SJSA1 (cell line): Measurements from ENCODE around the gene CNGB1. TPM values are rescaled to one million over a fixed set of nuclear protein-coding genes. Genes with fewer than 3 reads are reported as not detected.

Experiments
- DNase-seq, 2 experiments: peaks; one replicate each; pipeline ENCODE4 v3.0.0-alpha.2; 2015 to 2020; ENCODE audit warnings: low spot score in 2 of 2, low read depth in 1 of 2
- H3K27ac ChIP-seq: fragments of 250-450 bp; sonication (Bioruptor Pico); 2 replicates; pipeline ENCODE4 v1.5.1; 2020; ENCODE audit warnings: mild to moderate bottlenecking, moderate library complexity
- H3K27me3 ChIP-seq: fragments of 250-450 bp; sonication (Bioruptor Pico); replicated peaks from 2 replicates; pipeline ENCODE4 v1.5.1; 2020; ENCODE audit warnings: mild to moderate bottlenecking, moderate library complexity
- H3K36me3 ChIP-seq: fragments of 250-450 bp; sonication (Bioruptor Pico); 2 replicates; pipeline ENCODE4 v1.5.1; 2020; ENCODE audit warnings: mild to moderate bottlenecking
- H3K4me1 ChIP-seq: fragments of 250-450 bp; sonication (Bioruptor Pico); replicated peaks from 2 replicates; pipeline ENCODE4 v1.6.1; 2021; ENCODE audit warnings: mild to moderate bottlenecking
- H3K4me3 ChIP-seq: fragments of 250-450 bp; sonication (Bioruptor Pico); 2 replicates; pipeline ENCODE4 v1.5.1; 2020; ENCODE audit warnings: mild to moderate bottlenecking
- H3K9me3 ChIP-seq: fragments of 250-450 bp; sonication (Bioruptor Pico); replicated peaks from 2 replicates; pipeline ENCODE4 v1.5.1; 2020; ENCODE audit warnings: mild to moderate bottlenecking
- total RNA-seq: library from RNA; depleted of rRNA; stranded (reverse); fragments of >200 nt; shearing (Covaris generic); gene quantifications from 2 replicates; pipeline ENCODE4 v1.2.3, GENCODE V29; 2014

Gene CNGB1
- total RNA-seq, 1 experiment from 2014 or later, result 0.13 TPM

DNA sequence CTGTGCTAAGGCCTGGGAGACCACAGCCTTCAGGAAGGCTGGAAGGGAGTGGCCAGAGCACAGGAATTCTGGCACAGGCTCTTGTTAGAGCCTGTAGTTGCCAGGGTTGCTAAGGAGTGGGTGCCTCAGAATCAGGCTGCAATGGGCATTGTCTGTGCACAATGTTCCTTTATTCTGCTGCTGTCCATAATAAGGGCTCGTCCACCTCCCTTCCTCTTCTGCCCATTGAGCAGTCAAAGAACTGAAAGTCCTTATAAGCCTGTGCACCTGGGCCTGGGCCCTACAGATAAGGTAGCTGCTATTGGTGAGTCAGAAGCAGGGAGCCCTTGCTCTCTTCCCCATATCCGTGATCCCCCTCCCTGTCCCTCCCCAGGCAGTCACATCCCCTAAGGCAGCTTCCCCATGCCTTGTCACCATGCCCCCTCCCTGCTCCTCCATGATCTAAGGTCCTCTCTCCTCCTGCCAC is 5.4 kb upstream of the CNGB1 start:
- Histone ChIP-seq H3K4me3 (no peak overlapping the region), H3K9me3 (no peaks in the 10 kb centered on the region), H3K27me3 (no peaks in the 10 kb centered on the region), H3K27ac (no peak overlapping the region), H3K4me1 (no peaks in the 10 kb centered on the region), H3K36me3 (no peaks in the 10 kb centered on the region)
- DNase-seq, result no peak

- no peaks in the 10 kb centered on the region for H3K4me1 ChIP-seq
- H3K27me3 ChIP-seq, result no peaks in the 10 kb centered on the region
These were observed 1.4 kb upstream of the CNGB1 start for GRCh38 chr16:57972306-57972705.

GRCh38 chr16:57971848-57972247 is 920 bp upstream of the CNGB1 start:
- Histone ChIP-seq H3K9me3 (no peaks in the 10 kb centered on the region), H3K4me3 (no peak overlapping the region), H3K27ac (no peak overlapping the region), H3K36me3 (no peaks in the 10 kb centered on the region), H3K4me1 (no peaks in the 10 kb centered on the region), H3K27me3 (no peaks in the 10 kb centered on the region)
- DNase-seq, result no peak

More at GRCh38 chr16:57972306-57972705, 1.4 kb upstream of the CNGB1 start:
- no peak for DNase-seq
- no peak overlapping the region for H3K27ac ChIP-seq
- no peak overlapping the region for H3K4me3 ChIP-seq
- H3K9me3 ChIP-seq, result no peaks in the 10 kb centered on the region
- no peaks in the 10 kb centered on the region for H3K36me3 ChIP-seq

- H3K4me1 ChIP-seq, result no peaks in the 10 kb centered on the region
- no peaks in the 10 kb centered on the region for H3K9me3 ChIP-seq
- no peak overlapping the region for H3K27ac ChIP-seq
- no peaks in the 10 kb centered on the region for H3K27me3 ChIP-seq
- no peak overlapping the region for H3K4me3 ChIP-seq
- DNase-seq, result no peak
- no peaks in the 10 kb centered on the region for H3K36me3 ChIP-seq
These were observed 609 bp downstream of the CNGB1 start for GRCh38 chr16:57970319-57970718.

GRCh38 chr16:57969451-57970123 is 1.3 kb downstream of the CNGB1 start:
- H3K4me1 ChIP-seq, result no peaks in the 10 kb centered on the region
- H3K27ac ChIP-seq, result no peak overlapping the region
- DNase-seq, result no peak
- H3K4me3 ChIP-seq, result no peak overlapping the region
- H3K9me3 ChIP-seq, result no peaks in the 10 kb centered on the region
- no peaks in the 10 kb centered on the region for H3K27me3 ChIP-seq
- no peaks in the 10 kb centered on the region for H3K36me3 ChIP-seq

DNA sequence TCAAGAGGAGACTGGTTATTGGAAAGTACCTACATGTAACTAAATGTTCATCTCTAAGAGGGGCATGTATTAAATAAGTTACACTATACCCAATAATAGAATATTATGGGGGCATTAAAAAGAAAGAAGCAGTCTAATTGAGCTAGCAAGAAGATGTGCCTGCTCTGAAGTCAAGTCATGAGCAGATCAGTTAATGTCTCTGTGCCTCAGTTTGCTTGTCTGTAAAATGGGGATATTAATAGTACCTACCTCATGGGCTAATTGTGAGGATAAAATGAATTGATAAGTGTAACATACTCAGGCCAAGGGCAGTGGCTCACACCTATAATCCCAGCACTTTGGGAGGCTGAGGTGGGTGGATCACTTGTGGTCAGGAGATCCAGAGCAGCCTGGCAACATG is 3.0 kb downstream of the CNGB1 start:
- H3K27me3 ChIP-seq, result no peaks in the 10 kb centered on the region
- no peaks in the 10 kb centered on the region for H3K4me1 ChIP-seq
- no peaks in the 10 kb centered on the region for H3K36me3 ChIP-seq
- DNase-seq, result no peak
- no peak overlapping the region for H3K4me3 ChIP-seq
- H3K27ac ChIP-seq, result no peak overlapping the region
- no peaks in the 10 kb centered on the region for H3K9me3 ChIP-seq

DNA sequence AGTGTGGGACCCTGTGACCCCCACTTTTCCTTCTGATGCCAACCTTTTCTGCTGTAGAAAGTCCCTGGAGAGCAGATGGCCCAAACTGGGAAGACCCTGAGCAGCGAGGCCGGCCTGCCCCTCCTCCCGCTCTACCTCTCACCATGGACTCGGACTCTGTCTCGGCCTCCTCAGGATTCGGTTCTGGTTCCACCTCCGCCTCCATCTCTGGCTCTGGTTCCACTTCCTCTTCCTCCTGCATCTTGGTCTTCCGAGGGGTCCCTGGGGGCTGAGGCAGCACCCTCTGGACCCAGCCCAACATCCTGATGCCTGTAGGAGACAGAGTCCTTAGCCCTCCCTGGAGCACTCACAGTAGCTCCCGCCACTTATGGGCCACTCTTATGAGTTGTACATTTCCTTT is 3.9 kb downstream of the CNGB1 start:
- H3K4me1 ChIP-seq, result no peaks in the 10 kb centered on the region
- no peak overlapping the region for H3K4me3 ChIP-seq
- no peaks in the 10 kb centered on the region for H3K27me3 ChIP-seq
- no peak for DNase-seq
- no peaks in the 10 kb centered on the region for H3K9me3 ChIP-seq
- no peak overlapping the region for H3K27ac ChIP-seq
- no peaks in the 10 kb centered on the region for H3K36me3 ChIP-seq

- no peak overlapping the region for H3K27ac ChIP-seq
- H3K4me1 ChIP-seq, result no peaks in the 10 kb centered on the region
- no peaks in the 10 kb centered on the region for H3K36me3 ChIP-seq
- H3K4me3 ChIP-seq, result no peak overlapping the region
- no peak for DNase-seq
- no peaks in the 10 kb centered on the region for H3K27me3 ChIP-seq
- H3K9me3 ChIP-seq, result no peaks in the 10 kb centered on the region
These were observed 4.6 kb downstream of the CNGB1 start for GRCh38 chr16:57966204-57966771.

- H3K27me3 ChIP-seq, result no peaks in the 10 kb centered on the region
- no peaks in the 10 kb centered on the region for H3K36me3 ChIP-seq
- no peak overlapping the region for H3K4me3 ChIP-seq
- H3K4me1 ChIP-seq, result no peaks in the 10 kb centered on the region
- no peaks in the 10 kb centered on the region for H3K9me3 ChIP-seq
- DNase-seq, result no peak
- H3K27ac ChIP-seq, result no peak overlapping the region
These were observed 6.7 kb downstream of the CNGB1 start for GRCh38 chr16:57964157-57964700.

DNA sequence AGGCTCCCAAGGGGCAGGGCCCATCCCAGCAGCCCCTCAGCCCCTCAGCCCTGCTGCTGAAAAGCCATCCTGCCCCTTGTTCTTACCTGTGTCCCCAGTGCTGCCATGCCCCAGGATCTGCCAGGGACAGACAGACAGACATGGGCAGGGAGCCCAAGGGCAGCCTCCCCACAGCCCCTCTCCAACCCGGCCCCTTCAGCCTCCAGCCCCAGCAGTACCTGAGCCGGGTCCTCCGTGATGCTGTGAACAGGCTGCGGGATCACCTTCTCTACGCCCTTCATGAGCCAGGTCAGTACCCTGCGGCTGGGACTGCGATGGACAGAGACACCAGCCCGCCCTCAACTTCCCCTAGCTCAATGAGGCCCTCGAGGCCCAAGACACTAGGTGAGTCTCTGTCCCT is 8.2 kb downstream of the CNGB1 start:
- Histone ChIP-seq H3K27me3 (no peaks in the 10 kb centered on the region), H3K9me3 (no peaks in the 10 kb centered on the region), H3K4me1 (no peaks in the 10 kb centered on the region), H3K4me3 (no peak overlapping the region), H3K27ac (no peak overlapping the region), H3K36me3 (no peaks in the 10 kb centered on the region)
- DNase-seq, result no peak

DNA sequence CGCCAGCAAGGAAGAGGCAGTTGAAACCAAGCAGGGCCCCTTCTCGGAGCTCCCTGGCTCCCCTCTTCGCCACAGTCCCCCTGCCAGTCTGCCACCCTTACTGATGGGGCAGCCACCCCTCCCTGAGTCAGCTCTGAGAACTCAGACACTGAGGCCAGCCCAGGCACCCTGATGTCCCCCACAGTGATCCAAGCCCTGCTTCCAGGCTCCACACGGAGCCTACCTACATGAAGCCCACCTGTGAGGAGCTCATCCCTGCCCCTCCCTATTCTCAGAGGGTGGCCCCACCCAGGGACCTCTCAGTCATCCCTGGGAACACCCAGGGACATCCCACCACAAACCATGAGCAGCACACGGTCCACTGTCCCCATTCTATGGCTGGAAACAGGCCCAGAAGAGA is 8.9 kb downstream of the CNGB1 start:
- no peak overlapping the region for H3K4me3 ChIP-seq
- no peaks in the 10 kb centered on the region for H3K9me3 ChIP-seq
- no peaks in the 10 kb centered on the region for H3K27me3 ChIP-seq
- no peaks in the 10 kb centered on the region for H3K36me3 ChIP-seq
- DNase-seq, result no peak
- no peak overlapping the region for H3K27ac ChIP-seq
- no peaks in the 10 kb centered on the region for H3K4me1 ChIP-seq

GRCh38 chr16:57961538-57961937 is 9.4 kb downstream of the CNGB1 start:
- Histone ChIP-seq H3K27ac (no peak overlapping the region), H3K36me3 (no peaks in the 10 kb centered on the region), H3K27me3 (no peaks in the 10 kb centered on the region), H3K9me3 (no peaks in the 10 kb centered on the region), H3K4me1 (no peaks in the 10 kb centered on the region), H3K4me3 (no peak overlapping the region)
- DNase-seq, result no peak

DNA sequence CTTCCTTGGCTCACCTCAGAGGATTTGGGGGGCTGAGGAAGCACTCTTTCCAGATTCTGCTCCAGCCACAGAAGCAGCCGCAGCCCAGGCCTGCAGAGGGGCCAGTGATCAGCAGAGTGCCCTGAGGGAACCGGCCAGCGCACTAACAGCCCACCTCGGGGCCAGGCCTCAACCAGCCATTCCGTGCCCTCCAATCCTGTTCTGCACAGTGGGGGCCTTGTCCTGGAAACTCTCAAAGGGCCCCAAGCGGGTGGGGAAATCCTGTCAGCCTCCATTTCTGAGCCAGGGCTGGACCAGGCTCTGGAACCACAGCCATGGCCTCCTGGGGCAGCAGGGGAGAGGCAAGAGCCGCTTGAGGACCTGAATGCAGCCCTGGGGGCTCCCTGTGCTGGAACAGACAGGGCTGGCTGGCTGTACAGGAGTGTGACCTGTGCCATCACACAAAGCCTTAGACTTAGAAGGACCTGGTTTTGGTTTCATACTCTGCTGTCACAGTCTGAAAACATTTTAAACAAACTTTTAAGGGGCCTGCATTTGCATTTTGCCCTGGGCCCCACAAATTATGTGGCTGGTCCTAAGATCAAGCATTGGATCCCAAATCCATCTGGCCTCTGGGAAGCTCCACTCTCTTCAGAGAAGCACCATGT is 10.0 kb downstream of the CNGB1 start:
- Histone ChIP-seq H3K9me3 (no peaks in the 10 kb centered on the region), H3K27ac (no peak overlapping the region), H3K27me3 (no peaks in the 10 kb centered on the region), H3K4me1 (peaks cover 1% of the 10 kb centered on the region), H3K4me3 (no peak overlapping the region), H3K36me3 (no peaks in the 10 kb centered on the region)
- DNase-seq, result no peak

- Histone ChIP-seq H3K4me3 (no peak overlapping the region), H3K9me3 (no peaks in the 10 kb centered on the region), H3K4me1 (peaks cover 6% of the 10 kb centered on the region), H3K36me3 (no peaks in the 10 kb centered on the region), H3K27me3 (no peaks in the 10 kb centered on the region), H3K27ac (no peak overlapping the region)
- no peak for DNase-seq
These were observed 10.6 kb downstream of the CNGB1 start for GRCh38 chr16:57960310-57960709.
